PC-9 (cell line): ENCODE measurements around the gene GIT1. TPM values are rescaled to one million over a fixed set of nuclear protein-coding genes. Genes with fewer than 3 reads are reported as not detected.
A peak's percentile ranks its signal among the peaks of the same experiment; 100 is the strongest.

Experiments
- BruUV-seq: library from RNA; stranded (reverse); fragments of 400-500 nt; replicated peaks from 2 replicates; lab custom pipeline; 2021; lab: Mats Ljungman, UMichigan
- CTCF ChIA-PET: fragments of 300-600 bp; sonication (Branson Sonifier 250); formaldehyde crosslinking; loops from one replicate; lab custom pipeline; 2022; ENCODE audit warnings: antibody characterized with exemption; lab: Charles Lee
- POLR2A ChIA-PET: fragments of 300-600 bp; sonication (Branson Sonifier 250); formaldehyde crosslinking; loops from one replicate; lab custom pipeline; 2022; ENCODE audit warnings: antibody characterized with exemption; ENCODE audit not compliant: unreplicated experiment; lab: Charles Lee
- DNase-seq, 2 experiments: peaks; one replicate each; pipeline versions ENCODE4 v3.0.0 to v3.0.0-alpha.2; 2015 to 2022; ENCODE audit warnings: mixed read lengths in 1 of 2
- H2AFZ ChIP-seq: fragments of 200-600 bp; sonication (generic); 2 replicates; pipeline ENCODE4 v1.8.1; 2017; ENCODE audit warnings: antibody characterized with exemption
- H3F3A ChIP-seq: fragments of 200-600 bp; sonication (generic); 2 replicates; pipeline ENCODE4 v1.8.1; 2017; ENCODE audit warnings: antibody characterized with exemption, mild to moderate bottlenecking, low read depth; ENCODE audit not compliant: insufficient read depth
- H3K27ac ChIP-seq: fragments of 200-600 bp; sonication (generic); 2 replicates; pipeline ENCODE4 v1.6.1; 2016; ENCODE audit warnings: mixed run types
- H3K27me3 ChIP-seq: fragments of 200-600 bp; sonication (generic); 2 replicates; pipeline ENCODE4 v1.6.1; 2016; ENCODE audit warnings: low read depth, mixed run types; ENCODE audit not compliant: insufficient read depth
- H3K36me3 ChIP-seq: fragments of 200-600 bp; sonication (generic); 2 replicates; pipeline ENCODE4 v1.6.1; 2016; ENCODE audit warnings: low read depth, mixed run types
- H3K4me1 ChIP-seq: fragments of 200-600 bp; sonication (generic); replicated peaks from 2 replicates; pipeline ENCODE4 v1.6.1; 2016; ENCODE audit warnings: mixed run types; ENCODE audit not compliant: insufficient read depth
- H3K4me2 ChIP-seq: fragments of 200-600 bp; sonication (generic); 2 replicates; pipeline ENCODE4 v1.6.1; 2017; ENCODE audit warnings: mixed run types
- H3K4me3 ChIP-seq: fragments of 200-600 bp; sonication (generic); 2 replicates; pipeline ENCODE4 v1.6.1; 2016; ENCODE audit warnings: mixed run types
- H3K79me2 ChIP-seq: fragments of 200-600 bp; sonication (generic); 2 replicates; pipeline ENCODE4 v1.6.1; 2017; ENCODE audit warnings: low read depth, mixed run types
- H3K9me2 ChIP-seq: fragments of 200-600 bp; sonication (generic); 2 replicates; pipeline ENCODE4 v1.8.1; 2017; ENCODE audit warnings: mild to moderate bottlenecking; ENCODE audit not compliant: insufficient read depth
- H3K9me3 ChIP-seq: fragments of 200-600 bp; sonication (generic); 2 replicates; pipeline ENCODE4 v1.8.1; 2016; ENCODE audit warnings: low read depth; ENCODE audit not compliant: insufficient read depth
- H4K20me1 ChIP-seq: fragments of 200-600 bp; sonication (generic); 2 replicates; pipeline ENCODE4 v1.8.1; 2017; ENCODE audit not compliant: insufficient read depth
- CTCF ChIP-seq: fragments of 200-600 bp; sonication (generic); conservative IDR thresholded peaks from 2 replicates; pipeline ENCODE4 v1.6.1; 2017; ENCODE audit warnings: mixed run types, antibody characterized with exemption, mild to moderate bottlenecking, moderate library complexity
- EZH2 ChIP-seq: fragments of 200-600 bp; sonication (generic); IDR thresholded peaks from 2 replicates; pipeline ENCODE4 v1.8.0; 2017; ENCODE audit warnings: antibody characterized with exemption, low read depth
- intact Hi-C: fragments of 100-400 bp; cut with micrococcal nuclease; formaldehyde crosslinking; loops from one replicate; pipeline ENCODE4 v1.10.0; 2022; ENCODE audit not compliant: unreplicated experiment
- total RNA-seq: library from RNA; stranded (reverse); gene quantifications from 2 replicates; pipeline ENCODE4 v1.2.3, GENCODE V29; 2021

GIT1 gene
- total RNA-seq, 1 experiment from 2014 or later = 84.8 TPM

GRCh38 chr17:29623283-29623647 is 33.8 kb upstream of the GIT1 start:
- Histone ChIP-seq H3K9me2 (no peaks in the 10 kb centered on the region), H3K27ac (peak overlapping the region; percentile 36), H3K36me3 (no peaks in the 10 kb centered on the region), H3K79me2 (no peaks in the 10 kb centered on the region), H3K4me2 (peak overlapping the region; percentile 86), H3K4me3 (peak overlapping the region; percentile 96; the same call in 1 of the 2 replicates), H4K20me1 (no peaks in the 10 kb centered on the region), H3K4me1 (peaks cover 58% of the 10 kb centered on the region), H3K27me3 (no peaks in the 10 kb centered on the region), H3F3A (peaks cover 15% of the 10 kb centered on the region; the same call in 1 of the 2 replicates), H3K9me3 (no peaks in the 10 kb centered on the region), H2AFZ (peak overlapping the region; percentile 93; the same call in 1 of the 2 replicates)
- TF ChIP-seq CTCF (no peak), EZH2 (no peak)
- DNase-seq = no peak
- POLR2A ChIA-PET = no interaction called here
- TSS peak; percentile 67 for BruUV-seq
- intact Hi-C loops = loop anchor here (2.0 kb wide), 1 partner anchor 34 kb away; the partner anchor contains the start of gene GIT1
- CTCF ChIA-PET = interaction anchor here (0.9 kb wide), 1 partner anchor 15 kb away, joined by 3 read pairs; no protein-coding TSS in a partner anchor

DNA sequence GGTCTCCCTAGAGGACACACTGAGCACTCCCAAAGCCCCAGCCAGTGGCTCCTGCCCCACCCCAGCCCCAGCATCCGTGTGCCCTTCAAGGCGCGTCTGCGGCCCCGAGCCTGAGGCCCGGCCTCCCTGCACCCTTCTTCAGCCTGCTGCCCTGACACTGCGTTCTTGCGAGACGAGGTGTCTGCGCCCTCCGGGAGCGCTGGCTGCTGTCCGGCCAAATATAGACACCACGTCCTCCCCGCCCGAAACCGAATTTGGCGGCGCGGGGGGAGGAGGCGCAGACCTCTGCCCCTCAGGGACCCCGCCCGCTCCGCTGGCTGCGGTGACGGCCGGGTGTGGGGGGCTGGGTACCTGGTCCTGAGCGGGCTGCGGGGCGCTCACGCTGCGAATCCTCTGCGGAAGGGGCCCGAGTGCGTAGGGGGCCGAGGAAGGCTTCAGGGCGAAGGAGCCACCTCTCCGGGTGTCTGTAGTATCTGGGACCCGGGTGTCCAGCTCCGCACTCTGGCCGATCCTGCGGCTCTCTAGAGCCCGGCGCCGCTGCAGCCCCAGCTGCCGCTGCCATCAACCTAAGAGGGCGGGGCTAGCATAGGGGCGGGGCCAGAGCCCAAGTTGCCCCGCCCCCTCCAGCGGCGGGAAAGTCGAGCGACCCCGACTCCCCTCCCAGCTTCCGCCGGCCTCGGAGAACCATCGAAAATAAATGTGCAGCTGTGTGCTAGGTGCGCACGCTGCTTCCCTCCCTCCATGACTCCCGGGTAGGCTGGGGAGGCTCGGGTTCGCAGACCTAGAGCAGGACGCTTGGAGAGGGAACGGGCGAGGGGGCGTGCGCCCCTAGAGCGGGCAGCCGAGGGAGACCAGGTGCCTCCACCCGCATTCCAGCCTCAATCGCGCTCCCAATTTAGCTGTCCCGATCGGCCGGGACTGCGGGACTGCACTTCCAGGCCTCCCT is 33.2 kb upstream of the GIT1 start, which contains the start of gene CORO6:
Gene CORO6 (minus strand): TSS at position 576 of the 946 bp plus-strand sequence. CDS start 1,491 bp downstream, outside the sequence.
- Histone ChIP-seq H2AFZ (peak within 1 kb of the TSS; percentile 93), H3K27ac (peak within 1 kb of the TSS; percentile 36), H3K36me3 (no peaks in the 10 kb centered on the region), H3K9me3 (no peaks in the 10 kb centered on the region), H3K4me1 (peaks cover 58% of the 10 kb centered on the region), H3F3A (peaks cover 15% of the 10 kb centered on the region; the same call in 1 of the 2 replicates), H3K4me3 (peak within 1 kb of the TSS; percentile 96), H4K20me1 (no peaks in the 10 kb centered on the region), H3K27me3 (no peaks in the 10 kb centered on the region), H3K4me2 (peak within 1 kb of the TSS; percentile 86), H3K79me2 (no peaks in the 10 kb centered on the region), H3K9me2 (no peaks in the 10 kb centered on the region)
- DNase-seq = peak in 1 of 2 experiments; percentile 71
- BruUV-seq = no TSS peak
- intact Hi-C loops = loop anchor here (1.0 to 2.0 kb wide), 2 partner anchors 17 to 34 kb away; partner anchors contain the start of gene GIT1
- CTCF ChIA-PET = interaction anchor here (0.9 kb wide), 1 partner anchor 16 kb away, joined by 3 read pairs; no protein-coding TSS in a partner anchor
- POLR2A ChIA-PET = no interaction called here
- TF ChIP-seq CTCF (no peak), EZH2 (no peak)

- H3K27ac ChIP-seq = no peak overlapping the region
Measured at GRCh38 chr17:29621751-29622194, 32.3 kb upstream of the GIT1 start.

More at GRCh38 chr17:29621751-29622194, 32.3 kb upstream of the GIT1 start:
- Histone ChIP-seq H3K9me3 (no peaks in the 10 kb centered on the region), H3K4me3 (peak overlapping the region; percentile 96; the same call in 1 of the 2 replicates), H3K36me3 (no peaks in the 10 kb centered on the region), H3K4me1 (peaks cover 58% of the 10 kb centered on the region), H3K9me2 (no peaks in the 10 kb centered on the region), H3K4me2 (peak overlapping the region; percentile 86), H4K20me1 (no peaks in the 10 kb centered on the region), H2AFZ (peak overlapping the region; percentile 93; the same call in 1 of the 2 replicates), H3K27me3 (no peaks in the 10 kb centered on the region), H3F3A (peaks cover 15% of the 10 kb centered on the region; the same call in 1 of the 2 replicates), H3K79me2 (no peaks in the 10 kb centered on the region)
- CTCF ChIA-PET = interaction anchor here (0.6 to 1.8 kb wide), 3 partner anchors 18 to 55 kb away, joined by 5 read pairs; no protein-coding TSS in a partner anchor
- BruUV-seq = TSS peak; percentile 31
- TF ChIP-seq EZH2 (no peak), CTCF (no peak)
- intact Hi-C loops = loop anchor here (1.0 to 2.0 kb wide), 2 partner anchors 18 to 33 kb away; partner anchors contain the start of gene GIT1
- peak in 1 of 2 experiments; percentile 23 for DNase-seq
- POLR2A ChIA-PET = interaction anchor here (0.5 to 1.0 kb wide), 4 partner anchors 30 to 910 kb away, joined by 3 to 4 read pairs (median 3); partner anchors contain the start of gene PROCA1
